WTC11 (cell line): ENCODE data around the gene CCM2.

ENCODE experiments used
- ATF2 ChIP-seq: sonication (generic); formaldehyde crosslinking; IDR thresholded peaks from 2 replicates; pipeline ENCODE4 v1.8.1; 2022; ENCODE audit warnings: low read depth, missing genetic modification reagents, borderline replicate concordance
- CTCF ChIP-seq: fragments of 200-600 bp; IDR thresholded peaks from 2 replicates; pipeline ENCODE4 v1.8.0; 2022; ENCODE audit warnings: antibody characterized with exemption
- E2F5 ChIP-seq: sonication (generic); formaldehyde crosslinking; IDR thresholded peaks from 2 replicates; pipeline ENCODE4 v1.8.1; 2022; ENCODE audit warnings: mild to moderate bottlenecking, moderate library complexity, missing genetic modification reagents
- ZBTB21 ChIP-seq: sonication (generic); formaldehyde crosslinking; IDR thresholded peaks from 2 replicates; pipeline ENCODE4 v1.8.1; 2023; ENCODE audit warnings: mild to moderate bottlenecking, missing genetic modification reagents, borderline replicate concordance
- ZNF396 ChIP-seq: fragments of 250-450 bp; sonication (Bioruptor Pico); IDR thresholded peaks from 2 replicates; pipeline ENCODE4 v1.8.0; 2021; ENCODE audit warnings: mild to moderate bottlenecking, moderate library complexity, borderline replicate concordance
- ZNF425 ChIP-seq: fragments of 250-450 bp; sonication (Bioruptor Pico); conservative IDR thresholded peaks from 2 replicates; pipeline ENCODE4 v1.9.0; 2021; ENCODE audit warnings: mild to moderate bottlenecking

- TF ChIP-seq ZBTB21 (no peak), ZNF425 (CRISPR knock-in tag) (no peak), ATF2 (CRISPR knock-in tag) (no peak), E2F5 (CRISPR knock-in tag) (no peak), ZNF396 (CRISPR knock-in tag) (no peak), CTCF (no peak)
These were observed 36.4 kb upstream of the CCM2 start for GRCh38 chr7:44963364-44964290.
